HL-60 (cell line): Measurements from ENCODE around the gene PXDC1.
"Not testable (repeated sequence)": the region's sequence is repeated elsewhere in the genome, so short reads cannot be mapped to it uniquely, and the experiment has no call there.

Source experiments
- DNase-seq, 2 experiments: peaks; one replicate each; pipeline ENCODE4 v3.0.0-alpha.2; 2010 to 2020; ENCODE audit warnings: low read depth in 1 of 2, low spot score in 1 of 2
- H3K27ac ChIP-seq: fragments of 250-450 bp; sonication (Bioruptor Pico); replicated peaks from 2 replicates; pipeline ENCODE4 v1.5.1; 2020; ENCODE audit warnings: mild to moderate bottlenecking, moderate library complexity
- H3K27me3 ChIP-seq: fragments of 250-450 bp; sonication (Bioruptor Pico); 2 replicates; pipeline ENCODE4 v1.5.1; 2021; ENCODE audit warnings: mild to moderate bottlenecking, moderate library complexity; ENCODE audit not compliant: insufficient read depth, poor library complexity, severe bottlenecking
- H3K4me3 ChIP-seq: replicated peaks from 2 replicates; pipeline ENCODE4 v1.5.1; 2011; ENCODE audit warnings: mild to moderate bottlenecking, control low read depth, low read length; ENCODE audit not compliant: insufficient read depth
- CTCF ChIP-seq: IDR thresholded peaks from one replicate; pipeline ENCODE4 v1.5.1; 2011; ENCODE audit warnings: low read length, control low read depth, inconsistent platforms; ENCODE audit not compliant: insufficient read depth
- GABPA ChIP-seq: IDR thresholded peaks from 2 replicates; pipeline ENCODE4 v1.6.1; 2012; ENCODE audit warnings: low read depth
- POLR2AphosphoS5 ChIP-seq: IDR thresholded peaks from 2 replicates; pipeline ENCODE4 v1.6.1; 2012; ENCODE audit warnings: low read depth
- REST ChIP-seq: IDR thresholded peaks from 2 replicates; pipeline ENCODE4 v1.6.1; 2012; ENCODE audit warnings: low read depth; ENCODE audit not compliant: insufficient replicate concordance
- SPI1 ChIP-seq: IDR thresholded peaks from 2 replicates; pipeline ENCODE4 v1.6.1; 2012; ENCODE audit warnings: low read depth, mild to moderate bottlenecking, borderline replicate concordance

Gene PXDC1

GRCh38 chr6:3775847-3776246 is 24.3 kb upstream of the PXDC1 start:
- no peak for TF ChIP-seq CTCF
- TF ChIP-seq REST, result no peak
- TF ChIP-seq GABPA, result no peak
- no peak for TF ChIP-seq SPI1
- no peak for TF ChIP-seq POLR2AphosphoS5
- no peaks in the 10 kb centered on the region for H3K27me3 ChIP-seq
- H3K27ac ChIP-seq, result no peak overlapping the region
- no peak for DNase-seq
- H3K4me3 ChIP-seq, result no peak overlapping the region

GRCh38 chr6:3775386-3775785 is 23.9 kb upstream of the PXDC1 start:
- no peak overlapping the region for H3K4me3 ChIP-seq
- TF ChIP-seq CTCF, result no peak
- no peak for TF ChIP-seq SPI1
- no peak for TF ChIP-seq POLR2AphosphoS5
- no peak for TF ChIP-seq REST
- no peak for DNase-seq
- no peak overlapping the region for H3K27ac ChIP-seq
- no peaks in the 10 kb centered on the region for H3K27me3 ChIP-seq

GRCh38 chr6:3773678-3774298 is 22.3 kb upstream of the PXDC1 start:
- H3K27ac ChIP-seq, result no peak overlapping the region
- no peaks in the 10 kb centered on the region for H3K27me3 ChIP-seq
- H3K4me3 ChIP-seq, result no peak overlapping the region
- TF ChIP-seq GABPA (no peak), SPI1 (no peak), CTCF (no peak), REST (no peak), POLR2AphosphoS5 (no peak)
- no peak for DNase-seq

GRCh38 chr6:3772127-3772999 is 20.9 kb upstream of the PXDC1 start:
- H3K27ac ChIP-seq, H3K27me3 ChIP-seq, H3K4me3 ChIP-seq, DNase-seq: not testable (repeated sequence)
